Parathyroid adenoma (tissue), 2 donors: ENCODE results near the gene CCDC149.

Experiments used
- H2AFZ ChIP-seq: fragments of 300-600 bp; sonication (generic); one replicate; pipeline ENCODE4 v1.7.0; 2017; ENCODE audit warnings: antibody characterized with exemption, mild to moderate bottlenecking
- H3K27ac ChIP-seq: fragments of 300-600 bp; sonication (generic); one replicate; pipeline ENCODE4 v1.7.0; 2017
- H3K27me3 ChIP-seq: fragments of 300-600 bp; sonication (generic); one replicate; pipeline ENCODE4 v1.7.0; 2017; ENCODE audit warnings: low read length; ENCODE audit not compliant: control insufficient read depth, insufficient read depth
- H3K36me3 ChIP-seq: fragments of 300-600 bp; sonication (generic); one replicate; pipeline ENCODE4 v1.7.0; 2017; ENCODE audit warnings: low read length; ENCODE audit not compliant: control insufficient read depth, insufficient read depth
- H3K4me1 ChIP-seq: fragments of 300-600 bp; sonication (generic); one replicate; pipeline ENCODE4 v1.7.0; 2017; ENCODE audit warnings: control low read depth
- H3K4me2 ChIP-seq: fragments of 300-600 bp; sonication (generic); one replicate; pipeline ENCODE4 v1.7.0; 2017; ENCODE audit warnings: low read length
- H3K4me3 ChIP-seq: fragments of 300-600 bp; sonication (generic); one replicate; pipeline ENCODE4 v1.7.0; 2017; ENCODE audit warnings: low read depth, low read length
- H3K79me2 ChIP-seq: fragments of 300-600 bp; sonication (generic); one replicate; pipeline ENCODE4 v1.7.0; 2017; ENCODE audit warnings: control low read depth
- H3K9ac ChIP-seq: fragments of 300-600 bp; sonication (generic); one replicate; pipeline ENCODE4 v1.7.0; 2017; ENCODE audit warnings: mild to moderate bottlenecking
- H3K9me3 ChIP-seq: fragments of 300-600 bp; sonication (generic); one replicate; pipeline ENCODE4 v1.7.0; 2017; ENCODE audit warnings: low read length; ENCODE audit not compliant: control insufficient read depth
- TF ChIP-seq, protein P1 (sequence below): fragments of 300-600 bp; sonication (generic); IDR thresholded peaks from one replicate; pipeline ENCODE4 v1.7.0; 2017; ENCODE audit warnings: antibody characterized with exemption, mild to moderate bottlenecking
- donor health status: primary hyperparathyroidism.

CCDC149 gene

DNA sequence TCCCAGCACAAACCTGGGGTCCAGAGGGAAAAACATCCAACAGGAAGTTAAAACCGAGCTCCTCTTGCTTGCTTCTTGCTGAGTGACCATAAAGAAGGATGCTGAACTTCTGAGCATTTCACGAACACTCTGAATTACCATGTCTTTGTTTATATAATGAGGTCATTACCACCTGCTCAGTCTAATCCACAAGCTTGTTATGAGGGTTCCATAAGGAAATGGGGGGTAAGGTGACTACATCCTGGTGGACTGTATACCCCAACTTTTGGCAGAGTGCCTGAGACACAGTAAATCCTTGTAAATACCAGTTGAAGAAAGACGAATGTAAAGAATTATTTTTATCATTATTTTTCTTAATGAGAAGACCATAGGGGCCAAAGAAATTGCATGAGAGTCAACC lies 16.8 kb downstream of the CCDC149 start:
- Histone ChIP-seq H3K9ac (no peak overlapping the region), H3K9me3 (no peaks in the 10 kb centered on the region), H3K27ac (no peak overlapping the region), H3K4me2 (no peak overlapping the region), H3K36me3 (no peaks in the 10 kb centered on the region), H3K79me2 (no peaks in the 10 kb centered on the region), H3K27me3 (no peaks in the 10 kb centered on the region), H3K4me3 (no peak overlapping the region), H3K4me1 (no peaks in the 10 kb centered on the region), H2AFZ (no peak overlapping the region)
- TF ChIP-seq, protein P1, sequence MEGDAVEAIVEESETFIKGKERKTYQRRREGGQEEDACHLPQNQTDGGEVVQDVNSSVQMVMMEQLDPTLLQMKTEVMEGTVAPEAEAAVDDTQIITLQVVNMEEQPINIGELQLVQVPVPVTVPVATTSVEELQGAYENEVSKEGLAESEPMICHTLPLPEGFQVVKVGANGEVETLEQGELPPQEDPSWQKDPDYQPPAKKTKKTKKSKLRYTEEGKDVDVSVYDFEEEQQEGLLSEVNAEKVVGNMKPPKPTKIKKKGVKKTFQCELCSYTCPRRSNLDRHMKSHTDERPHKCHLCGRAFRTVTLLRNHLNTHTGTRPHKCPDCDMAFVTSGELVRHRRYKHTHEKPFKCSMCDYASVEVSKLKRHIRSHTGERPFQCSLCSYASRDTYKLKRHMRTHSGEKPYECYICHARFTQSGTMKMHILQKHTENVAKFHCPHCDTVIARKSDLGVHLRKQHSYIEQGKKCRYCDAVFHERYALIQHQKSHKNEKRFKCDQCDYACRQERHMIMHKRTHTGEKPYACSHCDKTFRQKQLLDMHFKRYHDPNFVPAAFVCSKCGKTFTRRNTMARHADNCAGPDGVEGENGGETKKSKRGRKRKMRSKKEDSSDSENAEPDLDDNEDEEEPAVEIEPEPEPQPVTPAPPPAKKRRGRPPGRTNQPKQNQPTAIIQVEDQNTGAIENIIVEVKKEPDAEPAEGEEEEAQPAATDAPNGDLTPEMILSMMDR, result no peak

DNA sequence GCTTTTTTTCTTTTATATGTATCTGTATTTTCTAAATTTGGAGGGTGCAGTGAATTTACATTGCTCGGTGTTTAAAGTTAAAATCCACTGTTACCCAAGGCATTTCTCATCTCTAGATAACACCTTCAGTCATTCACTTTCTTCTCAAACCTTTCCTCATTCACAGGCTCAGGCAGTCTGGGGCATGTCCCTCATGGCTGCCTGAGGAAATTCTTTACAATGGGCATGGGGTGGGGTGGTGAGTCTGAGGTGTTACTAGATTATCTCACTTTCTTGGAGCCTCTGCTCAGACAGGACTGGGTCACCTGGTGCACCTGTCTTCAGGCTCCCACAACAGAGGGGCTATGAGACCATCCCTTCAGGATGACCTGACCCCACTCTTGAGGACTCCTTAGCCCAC lies 17.4 kb downstream of the CCDC149 start:
- Histone ChIP-seq H3K27me3 (no peaks in the 10 kb centered on the region), H3K36me3 (no peaks in the 10 kb centered on the region), H3K4me1 (no peaks in the 10 kb centered on the region), H3K4me2 (no peak overlapping the region), H3K4me3 (no peak overlapping the region), H3K9ac (no peak overlapping the region), H3K9me3 (no peaks in the 10 kb centered on the region), H3K79me2 (no peaks in the 10 kb centered on the region), H2AFZ (no peak overlapping the region), H3K27ac (no peak overlapping the region)
- TF ChIP-seq, protein P1, result no peak

DNA sequence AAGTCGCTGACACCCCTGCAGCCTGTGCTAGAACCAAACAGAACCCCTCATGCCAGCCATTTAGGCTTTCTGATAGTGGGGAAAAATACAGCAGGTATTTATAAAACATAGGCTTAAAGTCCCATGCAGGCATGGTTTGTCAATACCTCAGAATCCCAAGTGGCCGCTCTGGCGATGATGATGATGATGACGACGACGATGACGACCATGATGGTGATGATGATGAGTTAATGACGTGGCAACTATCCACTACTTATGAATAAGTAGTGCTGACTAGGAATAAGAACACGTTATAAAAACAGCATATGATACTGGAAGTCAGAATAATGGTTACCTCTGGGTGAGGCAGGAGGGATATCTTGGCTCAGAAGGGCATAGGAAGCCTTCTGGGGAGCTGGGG lies 18.0 kb downstream of the CCDC149 start:
- Histone ChIP-seq H3K27me3 (no peaks in the 10 kb centered on the region), H3K4me1 (no peaks in the 10 kb centered on the region), H2AFZ (no peak overlapping the region), H3K27ac (no peak overlapping the region), H3K4me3 (no peak overlapping the region), H3K36me3 (no peaks in the 10 kb centered on the region), H3K9ac (no peak overlapping the region), H3K79me2 (no peaks in the 10 kb centered on the region), H3K9me3 (no peaks in the 10 kb centered on the region), H3K4me2 (no peak overlapping the region)
- TF ChIP-seq, protein P1, result no peak

DNA sequence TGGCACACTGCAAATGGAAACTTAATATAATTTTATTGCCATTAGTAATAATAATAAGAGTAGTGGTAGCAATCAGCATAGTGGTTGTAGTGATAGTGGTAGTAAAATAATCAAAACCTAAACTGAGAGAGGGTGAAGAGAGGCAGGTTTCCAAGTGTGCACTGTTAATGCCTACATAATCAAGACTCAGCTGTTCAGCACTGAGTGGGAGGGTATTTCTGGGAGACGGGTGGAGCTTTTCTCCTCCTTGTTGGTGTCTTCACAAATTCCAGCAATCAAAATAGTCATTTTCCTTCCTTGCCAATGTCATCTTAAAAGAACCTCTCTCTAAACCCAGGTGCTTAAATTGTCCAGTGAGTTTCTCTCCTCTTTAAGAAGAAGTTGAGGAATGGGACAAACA lies 18.6 kb downstream of the CCDC149 start:
- no peaks in the 10 kb centered on the region for H3K36me3 ChIP-seq
- H3K4me2 ChIP-seq, result no peak overlapping the region
- H3K79me2 ChIP-seq, result no peaks in the 10 kb centered on the region
- H3K4me1 ChIP-seq, result no peaks in the 10 kb centered on the region
- H3K27ac ChIP-seq, result no peak overlapping the region
- TF ChIP-seq, protein P1, result no peak
- H3K9ac ChIP-seq, result no peak overlapping the region
- no peaks in the 10 kb centered on the region for H3K27me3 ChIP-seq
- no peak overlapping the region for H2AFZ ChIP-seq
- H3K9me3 ChIP-seq, result no peaks in the 10 kb centered on the region
- no peak overlapping the region for H3K4me3 ChIP-seq

DNA sequence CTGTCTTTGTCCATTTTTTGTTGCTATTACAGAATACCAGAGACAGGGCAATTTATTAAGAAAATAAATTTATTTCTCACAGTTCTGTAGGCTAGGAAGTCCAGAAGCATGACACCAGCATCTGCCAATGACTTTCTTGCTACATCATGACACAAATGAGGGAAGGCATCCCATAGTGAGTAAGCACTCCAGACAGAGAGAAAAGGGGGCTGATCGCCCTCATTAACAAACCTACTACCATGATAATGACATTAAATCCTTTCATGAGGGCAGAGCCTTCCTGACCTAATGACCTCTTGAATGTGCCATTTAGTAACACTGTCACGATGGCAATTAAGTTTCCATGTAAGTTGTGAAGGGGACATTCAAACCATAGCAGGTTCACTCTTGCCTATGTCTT lies 20.1 kb downstream of the CCDC149 start:
- H3K4me3 ChIP-seq, result no peak overlapping the region
- H3K27ac ChIP-seq, result no peak overlapping the region
- H3K4me1 ChIP-seq, result no peaks in the 10 kb centered on the region

More for the DNA sequence above, 20.1 kb downstream of the CCDC149 start:
- Histone ChIP-seq H3K9me3 (no peaks in the 10 kb centered on the region), H3K9ac (no peak overlapping the region), H3K27me3 (no peaks in the 10 kb centered on the region), H3K4me2 (no peak overlapping the region), H2AFZ (no peak overlapping the region), H3K36me3 (no peaks in the 10 kb centered on the region), H3K79me2 (no peaks in the 10 kb centered on the region)
- TF ChIP-seq, protein P1, result no peak
